GM23338 (cell line): ENCODE measurements around the gene TSPAN5. TPM values are rescaled to one million over a fixed set of nuclear protein-coding genes. Genes with fewer than 3 reads are reported as not detected.

Experiments
- ATAC-seq: fragments of 200-7000 bp; cut with Tn5 transposase; 3 replicates; pipeline ENCODE4 v1.9.1; 2020
- DNase-seq: peaks from one replicate; pipeline ENCODE4 v3.0.0-alpha.2; 2015; ENCODE audit warnings: low spot score
- H2AFZ ChIP-seq: fragments of 200-600 bp; sonication (generic); 2 replicates; pipeline ENCODE4 v1.8.0; 2016; ENCODE audit warnings: antibody characterized with exemption, mild to moderate bottlenecking, moderate library complexity
- H3F3A ChIP-seq: fragments of 200-600 bp; sonication (generic); replicated peaks from 2 replicates; pipeline ENCODE4 v1.8.0; 2017; ENCODE audit warnings: antibody characterized with exemption, mixed run types, low read depth
- H3K27ac ChIP-seq: fragments of 200-600 bp; sonication (generic); 2 replicates; pipeline ENCODE4 v1.6.1; 2016; ENCODE audit warnings: low read depth
- H3K27me3 ChIP-seq: fragments of 200-600 bp; sonication (generic); 2 replicates; pipeline ENCODE4 v1.8.0; 2016; ENCODE audit warnings: mild to moderate bottlenecking, mixed run types, moderate library complexity; ENCODE audit not compliant: insufficient read depth
- H3K36me3 ChIP-seq: fragments of 200-600 bp; sonication (generic); 2 replicates; pipeline ENCODE4 v1.8.0; 2016; ENCODE audit warnings: mild to moderate bottlenecking; ENCODE audit not compliant: insufficient read depth
- H3K4me1 ChIP-seq: fragments of 200-600 bp; sonication (generic); 2 replicates; pipeline ENCODE4 v1.8.0; 2016; ENCODE audit warnings: mild to moderate bottlenecking, moderate library complexity; ENCODE audit not compliant: insufficient read depth
- H3K4me2 ChIP-seq: fragments of 200-600 bp; sonication (generic); 2 replicates; pipeline ENCODE4 v1.7.1; 2017; ENCODE audit warnings: mixed run types
- H3K4me3 ChIP-seq: fragments of 200-600 bp; sonication (generic); 2 replicates; pipeline ENCODE4 v1.6.1; 2016; ENCODE audit warnings: mixed run types
- H3K79me2 ChIP-seq: fragments of 200-600 bp; sonication (generic); replicated peaks from 2 replicates; pipeline ENCODE4 v1.8.0; 2017; ENCODE audit warnings: mild to moderate bottlenecking; ENCODE audit not compliant: insufficient read depth
- H3K9me2 ChIP-seq: fragments of 200-600 bp; sonication (generic); 2 replicates; pipeline ENCODE4 v1.8.0; 2017; ENCODE audit not compliant: insufficient read depth
- H4K20me1 ChIP-seq: fragments of 200-600 bp; sonication (generic); replicated peaks from 2 replicates; pipeline ENCODE4 v1.8.0; 2017; ENCODE audit warnings: mild to moderate bottlenecking; ENCODE audit not compliant: insufficient read depth
- H3K27ac Mint-ChIP-seq: 2 replicates; pipeline ENCODE4 v1.8.0; 2020; ENCODE audit warnings: inconsistent platforms, mild to moderate bottlenecking, moderate library complexity, mixed read lengths
- H3K27me3 Mint-ChIP-seq: 3 replicates; pipeline ENCODE4 v1.8.0; 2022; ENCODE audit warnings: low read depth, mild to moderate bottlenecking, moderate library complexity, mixed read lengths, inconsistent platforms; ENCODE audit not compliant: insufficient read depth, poor library complexity
- H3K36me3 Mint-ChIP-seq: 3 replicates; pipeline ENCODE4 v1.8.0; 2021; ENCODE audit warnings: low read depth, mild to moderate bottlenecking, inconsistent platforms, moderate library complexity, mixed read lengths
- H3K4me1 Mint-ChIP-seq: 3 replicates; pipeline ENCODE4 v1.8.0; 2020; ENCODE audit warnings: mild to moderate bottlenecking, inconsistent platforms, mixed read lengths
- H3K4me3 Mint-ChIP-seq: 3 replicates; pipeline ENCODE4 v1.8.0; 2021; ENCODE audit warnings: moderate library complexity, mild to moderate bottlenecking, inconsistent platforms, mixed read lengths
- H3K9me3 Mint-ChIP-seq: 3 replicates; pipeline ENCODE4 v1.8.0; 2020; ENCODE audit warnings: moderate library complexity, mild to moderate bottlenecking, inconsistent platforms, mixed read lengths
- CREB1 ChIP-seq: fragments of 250-450 bp; sonication (Bioruptor Pico); IDR thresholded peaks from 2 replicates; pipeline ENCODE4 v1.5.0; 2020; ENCODE audit warnings: low read depth, mild to moderate bottlenecking, moderate library complexity
- CTCF ChIP-seq, 2 experiments: fragments of 200-600 bp in 1 of 2; sonication (generic) in 1 of 2; conservative IDR thresholded peaks; 2 replicates each; pipeline versions ENCODE4 v1.5.1 to v1.6.1; 2016 to 2017; ENCODE audit warnings: antibody characterized with exemption in 2 of 2, low read depth in 2 of 2, mild to moderate bottlenecking in 2 of 2, moderate library complexity in 1 of 2
- EZH2 ChIP-seq: fragments of 200-600 bp; sonication (generic); IDR thresholded peaks from one replicate; pipeline ENCODE4 v1.8.0; 2017; ENCODE audit warnings: antibody characterized with exemption, mild to moderate bottlenecking, low read depth; ENCODE audit not compliant: unreplicated experiment
- EZH2phosphoT487 ChIP-seq: fragments of 200-600 bp; sonication (generic); IDR thresholded peaks from one replicate; pipeline ENCODE4 v1.8.1; 2018; ENCODE audit warnings: antibody characterized with exemption; ENCODE audit not compliant: unreplicated experiment
- JUNB ChIP-seq: IDR thresholded peaks from one replicate; pipeline ENCODE4 v1.6.1; 2016; ENCODE audit warnings: antibody characterized with exemption; ENCODE audit not compliant: unreplicated experiment
- NANOG ChIP-seq: IDR thresholded peaks from 2 replicates; pipeline ENCODE4 v1.6.1; 2016; ENCODE audit warnings: antibody characterized with exemption, borderline replicate concordance
- STAT1 ChIP-seq: IDR thresholded peaks from one replicate; pipeline ENCODE4 v1.6.1; 2016; ENCODE audit warnings: antibody characterized with exemption; ENCODE audit not compliant: unreplicated experiment
- ZNF114 ChIP-seq: fragments of 250-450 bp; sonication (Bioruptor Pico); IDR thresholded peaks from 2 replicates; pipeline ENCODE4 v1.5.0; 2020; ENCODE audit warnings: mild to moderate bottlenecking, moderate library complexity
- ZNF462 ChIP-seq: fragments of 250-450 bp; sonication (Bioruptor Pico); IDR thresholded peaks from 2 replicates; pipeline ENCODE4 v1.5.0; 2020; ENCODE audit warnings: mild to moderate bottlenecking, moderate library complexity
- polyA plus RNA-seq: library from polyadenylated mRNA; unstranded; fragments of >200 nt; fragmentation: Nextera tagmentation; extraction: Ambion mirVana; gene quantifications from 2 replicates; pipeline ENCODE4 v1.2.1, GENCODE V29; 2016
- total RNA-seq: library from RNA; depleted of rRNA; stranded (reverse); fragments of >200 nt; shearing (Covaris generic); gene quantifications from 2 replicates; pipeline ENCODE4 v1.2.3, GENCODE V29; 2014
- TF ChIP-seq, protein P1 (sequence below): IDR thresholded peaks from 2 replicates; pipeline ENCODE4 v1.6.1; 2016; ENCODE audit warnings: antibody characterized with exemption

TSPAN5 gene
- total and polyA plus RNA-seq, 2 experiments from 2014 or later, result 18.6 to 21.5 TPM

DNA sequence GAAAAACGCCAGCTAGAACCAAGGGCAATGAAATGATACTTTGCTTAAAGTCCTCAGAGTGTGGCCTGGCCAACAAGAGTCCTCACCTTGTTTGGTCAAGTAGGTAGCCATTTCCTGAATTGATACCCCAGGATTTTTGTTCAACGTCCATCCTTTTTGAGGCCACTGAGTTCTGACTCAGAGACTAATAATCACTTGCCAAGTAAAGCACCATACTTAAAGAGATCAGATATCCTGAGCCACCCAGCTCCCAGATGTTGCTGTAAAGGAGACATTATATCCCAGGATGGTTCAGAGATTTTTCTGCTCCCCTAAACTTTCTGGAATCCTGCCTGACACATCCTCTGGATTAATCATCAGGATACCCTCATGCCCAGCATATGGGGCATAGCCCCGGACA is 206.3 kb downstream of the TSPAN5 start (continued):
- no peak for TF ChIP-seq ZNF462
- TF ChIP-seq EZH2phosphoT487, result no peak
- TF ChIP-seq, protein P1, sequence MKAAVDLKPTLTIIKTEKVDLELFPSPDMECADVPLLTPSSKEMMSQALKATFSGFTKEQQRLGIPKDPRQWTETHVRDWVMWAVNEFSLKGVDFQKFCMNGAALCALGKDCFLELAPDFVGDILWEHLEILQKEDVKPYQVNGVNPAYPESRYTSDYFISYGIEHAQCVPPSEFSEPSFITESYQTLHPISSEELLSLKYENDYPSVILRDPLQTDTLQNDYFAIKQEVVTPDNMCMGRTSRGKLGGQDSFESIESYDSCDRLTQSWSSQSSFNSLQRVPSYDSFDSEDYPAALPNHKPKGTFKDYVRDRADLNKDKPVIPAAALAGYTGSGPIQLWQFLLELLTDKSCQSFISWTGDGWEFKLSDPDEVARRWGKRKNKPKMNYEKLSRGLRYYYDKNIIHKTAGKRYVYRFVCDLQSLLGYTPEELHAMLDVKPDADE, result no peak
- no peak for TF ChIP-seq STAT1
- TF ChIP-seq JUNB, result no peak
- TF ChIP-seq CREB1 (CRISPR knock-in tag), result no peak

DNA sequence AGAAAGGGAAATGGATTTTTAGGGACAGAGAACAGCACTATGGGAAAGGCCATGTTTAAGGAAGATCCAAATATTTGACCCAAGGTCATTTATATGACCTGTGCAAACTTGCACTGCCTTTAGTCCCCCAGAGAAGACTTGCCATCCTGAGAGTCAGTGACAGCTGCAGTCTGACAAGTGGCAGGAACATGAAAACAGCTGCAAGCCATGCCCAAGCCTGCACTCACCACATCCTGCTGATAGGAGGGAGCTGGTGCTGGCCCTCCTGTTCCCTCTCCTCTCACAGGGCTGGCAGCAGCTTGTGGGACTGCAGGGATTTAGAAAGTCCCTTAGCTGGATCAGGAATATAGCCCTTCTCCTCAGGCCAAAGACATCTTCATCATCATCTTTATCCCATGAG is 209.5 kb downstream of the TSPAN5 start:
- Mint-ChIP-seq H3K27me3 (no peaks in the 10 kb centered on the region), H3K4me3 (no peak overlapping the region), H3K36me3 (no peaks in the 10 kb centered on the region), H3K4me1 (no peaks in the 10 kb centered on the region), H3K27ac (no peak overlapping the region), H3K9me3 (peaks cover 9% of the 10 kb centered on the region; the same call in 2 of the 3 replicates)
- H3K27me3 ChIP-seq, result no peaks in the 10 kb centered on the region
- no peak overlapping the region for H3K4me3 ChIP-seq
- no peaks in the 10 kb centered on the region for H3K79me2 ChIP-seq
- H2AFZ ChIP-seq, result no peak overlapping the region
- no peaks in the 10 kb centered on the region; the same call in 1 of the 2 replicates for H4K20me1 ChIP-seq
- no peak for ATAC-seq
- H3F3A ChIP-seq, result no peaks in the 10 kb centered on the region
- H3K4me1 ChIP-seq, result no peaks in the 10 kb centered on the region
- H3K36me3 ChIP-seq, result no peaks in the 10 kb centered on the region
- no peak overlapping the region for H3K4me2 ChIP-seq
- TF ChIP-seq, protein P1, result no peak
- TF ChIP-seq CTCF (conservative IDR thresholded peaks at IDR 0.05; ENCODE audit: low read depth in 2 of 2) (no peak), NANOG (no peak), ZNF114 (CRISPR knock-in tag) (no peak), JUNB (no peak), EZH2 (no peak)
- H3K9me2 ChIP-seq, result no peaks in the 10 kb centered on the region
- no peak overlapping the region for H3K27ac ChIP-seq
- no peak for DNase-seq
